ENCODE measurements around the gene ANKRD22.

Gene ANKRD22

DNA sequence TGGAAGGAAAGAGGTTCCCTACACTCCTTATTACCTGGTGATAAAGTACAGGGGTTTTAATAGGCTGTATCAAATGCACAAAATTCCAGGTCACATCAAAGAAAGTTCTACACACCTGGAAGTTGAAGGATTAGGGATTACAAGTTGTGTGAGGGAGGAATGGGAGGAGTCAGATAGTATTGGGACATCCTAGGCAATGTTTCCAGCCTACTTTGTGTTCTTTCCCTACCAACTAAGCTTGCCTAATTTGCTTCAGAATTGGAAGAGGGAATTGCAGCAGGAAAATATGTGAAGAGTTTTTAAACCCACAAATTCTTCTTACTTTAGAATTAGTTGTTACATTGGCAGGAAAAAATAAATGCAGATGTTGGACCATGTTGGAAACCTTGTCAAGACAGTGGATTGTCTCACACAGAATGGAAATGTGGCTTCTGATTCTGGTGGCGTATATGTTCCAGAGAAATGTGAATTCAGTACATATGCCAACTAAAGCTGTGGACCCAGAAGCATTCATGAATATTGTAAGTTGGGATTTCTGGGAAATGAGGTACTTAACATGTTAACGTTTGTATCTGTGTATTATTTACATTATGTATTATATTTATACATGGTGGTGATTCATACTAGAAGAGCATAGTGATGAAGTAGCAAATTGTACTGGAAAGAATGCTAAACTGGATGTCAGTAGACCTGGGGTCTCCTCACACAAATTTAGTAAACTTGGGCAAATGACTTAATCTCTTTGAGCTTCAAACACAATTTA is 48.9 kb downstream of the ANKRD22 start, which contains the start of gene LIPM:
LIPM (plus strand) TSS at position 208 of the 763 bp plus-strand sequence; CDS start at position 375, 167 bp downstream.
- TF ChIP-seq, protein P1, sequence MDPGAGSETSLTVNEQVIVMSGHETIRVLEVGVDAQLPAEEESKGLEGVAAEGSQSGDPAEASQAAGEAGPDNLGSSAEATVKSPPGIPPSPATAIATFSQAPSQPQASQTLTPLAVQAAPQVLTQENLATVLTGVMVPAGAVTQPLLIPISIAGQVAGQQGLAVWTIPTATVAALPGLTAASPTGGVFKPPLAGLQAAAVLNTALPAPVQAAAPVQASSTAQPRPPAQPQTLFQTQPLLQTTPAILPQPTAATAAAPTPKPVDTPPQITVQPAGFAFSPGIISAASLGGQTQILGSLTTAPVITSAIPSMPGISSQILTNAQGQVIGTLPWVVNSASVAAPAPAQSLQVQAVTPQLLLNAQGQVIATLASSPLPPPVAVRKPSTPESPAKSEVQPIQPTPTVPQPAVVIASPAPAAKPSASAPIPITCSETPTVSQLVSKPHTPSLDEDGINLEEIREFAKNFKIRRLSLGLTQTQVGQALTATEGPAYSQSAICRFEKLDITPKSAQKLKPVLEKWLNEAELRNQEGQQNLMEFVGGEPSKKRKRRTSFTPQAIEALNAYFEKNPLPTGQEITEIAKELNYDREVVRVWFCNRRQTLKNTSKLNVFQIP (CRISPR knock-in tag; IDR thresholded peaks at IDR 0.05; ENCODE audit: borderline replicate concordance, low read depth): no peak
- TF ChIP-seq, protein P2, sequence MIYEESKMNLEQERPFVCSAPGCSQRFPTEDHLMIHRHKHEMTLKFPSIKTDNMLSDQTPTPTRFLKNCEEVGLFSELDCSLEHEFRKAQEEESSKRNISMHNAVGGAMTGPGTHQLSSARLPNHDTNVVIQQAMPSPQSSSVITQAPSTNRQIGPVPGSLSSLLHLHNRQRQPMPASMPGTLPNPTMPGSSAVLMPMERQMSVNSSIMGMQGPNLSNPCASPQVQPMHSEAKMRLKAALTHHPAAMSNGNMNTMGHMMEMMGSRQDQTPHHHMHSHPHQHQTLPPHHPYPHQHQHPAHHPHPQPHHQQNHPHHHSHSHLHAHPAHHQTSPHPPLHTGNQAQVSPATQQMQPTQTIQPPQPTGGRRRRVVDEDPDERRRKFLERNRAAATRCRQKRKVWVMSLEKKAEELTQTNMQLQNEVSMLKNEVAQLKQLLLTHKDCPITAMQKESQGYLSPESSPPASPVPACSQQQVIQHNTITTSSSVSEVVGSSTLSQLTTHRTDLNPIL (CRISPR knock-in tag; IDR thresholded peaks at IDR 0.05; ENCODE audit: low read depth): no peak
- TF ChIP-seq TCF4 (CRISPR knock-in tag; IDR thresholded peaks at IDR 0.05; ENCODE audit: borderline replicate concordance): no peak
- no peak for TF ChIP-seq ZC3H10 (CRISPR knock-in tag; IDR thresholded peaks at IDR 0.05)
- no peak for TF ChIP-seq ZNF8 (CRISPR knock-in tag; IDR thresholded peaks at IDR 0.05)
- TF ChIP-seq TOX (CRISPR knock-in tag; IDR thresholded peaks at IDR 0.05; ENCODE audit: borderline replicate concordance): no peak
- no peak for TF ChIP-seq PPARA (CRISPR knock-in tag; IDR thresholded peaks at IDR 0.05; ENCODE audit: borderline replicate concordance)
- TF ChIP-seq RARB (CRISPR knock-in tag; IDR thresholded peaks at IDR 0.05): no peak
- no peak for TF ChIP-seq GLIS3 (CRISPR knock-in tag; IDR thresholded peaks at IDR 0.05)
- TF ChIP-seq SNAI2 (CRISPR knock-in tag; IDR thresholded peaks at IDR 0.05): no peak
- no peak for TF ChIP-seq ZNF70 (CRISPR knock-in tag; IDR thresholded peaks at IDR 0.05)
- TF ChIP-seq ZFP3 (CRISPR knock-in tag; IDR thresholded peaks at IDR 0.05): no peak
- no peak for TF ChIP-seq ESRRG (CRISPR knock-in tag; IDR thresholded peaks at IDR 0.05)
- TF ChIP-seq ARNTL (CRISPR knock-in tag; IDR thresholded peaks at IDR 0.05; ENCODE audit: borderline replicate concordance, low read depth): no peak
- TF ChIP-seq, protein P3, sequence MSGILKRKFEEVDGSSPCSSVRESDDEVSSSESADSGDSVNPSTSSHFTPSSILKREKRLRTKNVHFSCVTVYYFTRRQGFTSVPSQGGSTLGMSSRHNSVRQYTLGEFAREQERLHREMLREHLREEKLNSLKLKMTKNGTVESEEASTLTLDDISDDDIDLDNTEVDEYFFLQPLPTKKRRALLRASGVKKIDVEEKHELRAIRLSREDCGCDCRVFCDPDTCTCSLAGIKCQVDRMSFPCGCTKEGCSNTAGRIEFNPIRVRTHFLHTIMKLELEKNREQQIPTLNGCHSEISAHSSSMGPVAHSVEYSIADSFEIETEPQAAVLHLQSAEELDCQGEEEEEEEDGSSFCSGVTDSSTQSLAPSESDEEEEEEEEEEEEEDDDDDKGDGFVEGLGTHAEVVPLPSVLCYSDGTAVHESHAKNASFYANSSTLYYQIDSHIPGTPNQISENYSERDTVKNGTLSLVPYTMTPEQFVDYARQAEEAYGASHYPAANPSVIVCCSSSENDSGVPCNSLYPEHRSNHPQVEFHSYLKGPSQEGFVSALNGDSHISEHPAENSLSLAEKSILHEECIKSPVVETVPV (CRISPR knock-in tag; IDR thresholded peaks at IDR 0.05): no peak
- no peak for ATAC-seq

DNA sequence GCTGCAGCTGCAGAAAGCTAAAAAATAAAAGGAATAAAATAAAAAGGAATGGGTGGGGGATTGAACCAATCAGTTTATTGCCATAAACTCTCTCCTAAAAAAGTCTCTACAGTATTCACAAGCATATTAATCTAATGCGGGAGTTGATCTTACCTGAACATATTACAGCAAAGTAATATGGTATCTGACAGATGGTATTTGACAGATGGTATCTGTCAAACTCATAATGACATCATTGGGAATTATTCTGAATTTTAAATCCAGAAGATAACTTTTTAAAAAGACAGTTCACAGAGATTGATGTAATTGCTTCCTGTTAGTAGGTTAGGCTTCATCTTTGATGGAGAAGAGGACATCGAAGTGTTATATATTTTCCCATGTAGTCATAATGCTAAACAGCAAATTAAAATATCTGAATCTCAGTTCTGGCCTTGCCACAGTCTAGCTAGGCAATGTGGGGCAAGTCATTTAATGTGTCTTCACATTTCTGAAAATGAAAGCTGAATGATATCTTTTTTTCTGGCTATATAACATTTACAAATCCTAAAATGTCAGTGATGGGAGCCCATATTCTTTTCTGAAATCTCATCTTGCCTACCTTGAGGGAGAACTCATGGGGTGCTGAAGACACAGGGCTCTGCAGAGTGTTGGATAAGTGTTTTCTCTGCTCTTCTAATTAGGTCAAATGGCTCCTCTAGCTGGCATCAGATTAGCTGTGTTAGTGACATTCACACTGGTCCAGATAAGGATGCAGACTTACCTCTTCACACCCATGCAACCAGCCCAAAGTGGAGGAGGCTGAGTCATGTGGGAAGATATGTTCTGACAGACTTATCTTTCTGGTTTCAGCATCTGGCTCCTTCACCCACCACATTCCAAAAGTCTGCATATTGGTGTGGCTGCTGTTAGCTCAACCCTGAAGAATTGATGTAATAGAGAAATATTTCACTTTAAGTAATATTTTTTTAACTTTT is 51.2 kb downstream of the ANKRD22 start:
- TF ChIP-seq, protein P2 (CRISPR knock-in tag; IDR thresholded peaks at IDR 0.05; ENCODE audit: low read depth): peak; percentile 83
- peak; percentile 34; the same call in 1 of the 2 replicates for TF ChIP-seq ISL1 (CRISPR knock-in tag; IDR thresholded peaks at IDR 0.05)
- TF ChIP-seq, protein P4, sequence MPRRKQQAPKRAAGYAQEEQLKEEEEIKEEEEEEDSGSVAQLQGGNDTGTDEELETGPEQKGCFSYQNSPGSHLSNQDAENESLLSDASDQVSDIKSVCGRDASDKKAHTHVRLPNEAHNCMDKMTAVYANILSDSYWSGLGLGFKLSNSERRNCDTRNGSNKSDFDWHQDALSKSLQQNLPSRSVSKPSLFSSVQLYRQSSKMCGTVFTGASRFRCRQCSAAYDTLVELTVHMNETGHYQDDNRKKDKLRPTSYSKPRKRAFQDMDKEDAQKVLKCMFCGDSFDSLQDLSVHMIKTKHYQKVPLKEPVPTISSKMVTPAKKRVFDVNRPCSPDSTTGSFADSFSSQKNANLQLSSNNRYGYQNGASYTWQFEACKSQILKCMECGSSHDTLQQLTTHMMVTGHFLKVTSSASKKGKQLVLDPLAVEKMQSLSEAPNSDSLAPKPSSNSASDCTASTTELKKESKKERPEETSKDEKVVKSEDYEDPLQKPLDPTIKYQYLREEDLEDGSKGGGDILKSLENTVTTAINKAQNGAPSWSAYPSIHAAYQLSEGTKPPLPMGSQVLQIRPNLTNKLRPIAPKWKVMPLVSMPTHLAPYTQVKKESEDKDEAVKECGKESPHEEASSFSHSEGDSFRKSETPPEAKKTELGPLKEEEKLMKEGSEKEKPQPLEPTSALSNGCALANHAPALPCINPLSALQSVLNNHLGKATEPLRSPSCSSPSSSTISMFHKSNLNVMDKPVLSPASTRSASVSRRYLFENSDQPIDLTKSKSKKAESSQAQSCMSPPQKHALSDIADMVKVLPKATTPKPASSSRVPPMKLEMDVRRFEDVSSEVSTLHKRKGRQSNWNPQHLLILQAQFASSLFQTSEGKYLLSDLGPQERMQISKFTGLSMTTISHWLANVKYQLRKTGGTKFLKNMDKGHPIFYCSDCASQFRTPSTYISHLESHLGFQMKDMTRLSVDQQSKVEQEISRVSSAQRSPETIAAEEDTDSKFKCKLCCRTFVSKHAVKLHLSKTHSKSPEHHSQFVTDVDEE (CRISPR knock-in tag; IDR thresholded peaks at IDR 0.05): no peak
- no peak; the same call in 2 of the 3 replicates for ATAC-seq

DNA sequence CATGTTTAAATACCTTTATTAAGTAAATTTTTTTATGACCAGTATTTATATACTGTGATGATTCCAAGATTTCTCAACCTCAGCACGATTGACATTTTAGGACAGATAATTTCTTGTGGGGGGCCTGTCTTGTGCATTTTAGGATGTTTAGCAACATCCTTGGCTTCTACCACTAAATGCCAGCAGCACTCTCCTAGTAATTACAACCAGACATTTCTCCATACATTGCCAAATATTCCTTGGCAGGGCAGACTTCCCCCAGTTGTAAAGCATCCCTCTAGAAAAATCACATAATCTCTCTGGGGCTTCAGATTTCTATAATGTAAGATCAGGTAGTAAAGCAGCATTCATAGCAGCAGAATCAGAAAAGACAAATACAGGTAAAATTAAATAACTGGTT is 56.9 kb downstream of the ANKRD22 start:
- ATAC-seq: peak; percentile 59
- TF ChIP-seq ZC3H10 (CRISPR knock-in tag; IDR thresholded peaks at IDR 0.05) (no peak), ISL1 (CRISPR knock-in tag; IDR thresholded peaks at IDR 0.05) (no peak), RARB (CRISPR knock-in tag; IDR thresholded peaks at IDR 0.05) (no peak), ZNF565 (CRISPR knock-in tag; conservative IDR thresholded peaks at IDR 0.05; ENCODE audit: low read depth) (no peak)
- TF ChIP-seq, protein P4 (CRISPR knock-in tag; IDR thresholded peaks at IDR 0.05): no peak

All from SK-N-SH treated with all-trans-retinoic acid at 6 μM for 48 hours (cell line).